Skeletal muscle tissue (tissue), 4 donors: ENCODE data around the gene RBMS1. TPM values are rescaled to one million over a fixed set of nuclear protein-coding genes. Genes with fewer than 3 reads are reported as not detected.
A peak's percentile ranks its signal among the peaks of the same experiment; 100 is the strongest.
"Not testable (repeated sequence)": the region's sequence is repeated elsewhere in the genome, so short reads cannot be mapped to it uniquely, and the experiment has no call there.

Source experiments
- H3K27ac ChIP-seq: one replicate; pipeline ENCODE4 v1.7.0; 2013; ENCODE audit warnings: mild to moderate bottlenecking, low read depth, low read length, inconsistent platforms
- H3K27me3 ChIP-seq, 3 donors: one replicate each; pipeline ENCODE4 v1.7.0; 2013; ENCODE audit warnings: low read length in 3 of 3; ENCODE audit not compliant: control insufficient read depth in 3 of 3, insufficient read depth in 3 of 3
- H3K36me3 ChIP-seq, 3 donors: one replicate each; pipeline ENCODE4 v1.7.0; 2013; ENCODE audit warnings: low read length in 3 of 3; ENCODE audit not compliant: control insufficient read depth in 3 of 3, insufficient read depth in 3 of 3
- H3K4me1 ChIP-seq, 3 donors: one replicate each; pipeline ENCODE4 v1.7.0; 2013; ENCODE audit warnings: low read length in 3 of 3, mild to moderate bottlenecking in 3 of 3; ENCODE audit not compliant: control insufficient read depth in 3 of 3, insufficient read depth in 3 of 3
- H3K4me3 ChIP-seq, 3 donors: one replicate each; pipeline ENCODE4 v1.7.0; 2013; ENCODE audit warnings: low read length in 3 of 3
- H3K9ac ChIP-seq, 3 donors: one replicate each; pipeline ENCODE4 v1.7.0; 2013; ENCODE audit warnings: low read length in 3 of 3, mild to moderate bottlenecking in 3 of 3, moderate library complexity in 2 of 3, low read depth in 1 of 3
- H3K9me3 ChIP-seq, 3 donors: one replicate each; pipeline ENCODE4 v1.7.0; 2013; ENCODE audit warnings: low read length in 3 of 3; ENCODE audit not compliant: control insufficient read depth in 3 of 3
- total RNA-seq: library from RNA; depleted of rRNA; stranded (reverse); fragments of >200 nt; gene quantifications from one replicate; pipeline ENCODE4 v1.2.3, GENCODE V29; 2014
- donor health status: Osteomylitis.

RBMS1 gene
- total RNA-seq, 1 donor from 2014 or later: 48.0 TPM

GRCh38 chr2:160428405-160428763 lies 65.2 kb downstream of the RBMS1 start:
- H3K4me1 ChIP-seq: peaks cover 6 to 20% (median 8%) of the 10 kb centered on the region in 3 donors

GRCh38 chr2:160427629-160428404 lies 65.8 kb downstream of the RBMS1 start:
- H3K4me3 ChIP-seq: peak overlapping the region in 2 of 3 donors; percentile 33 to 36
- H3K4me1 ChIP-seq: peaks cover 6 to 20% (median 8%) of the 10 kb centered on the region in 3 donors
- peak overlapping the region in 1 of 3 donors; percentile 33 for H3K9ac ChIP-seq
- H3K27me3 ChIP-seq: no peaks in the 10 kb centered on the region
- H3K27ac ChIP-seq: peak overlapping the region; percentile 34
- peaks cover 0 to 6% (median 0%) of the 10 kb centered on the region in 3 donors for H3K36me3 ChIP-seq
- H3K9me3 ChIP-seq: peaks cover 0 to 4% (median 0%) of the 10 kb centered on the region in 3 donors

More at GRCh38 chr2:160428405-160428763, 65.2 kb downstream of the RBMS1 start:
- H3K9ac ChIP-seq: peak overlapping the region in 2 of 3 donors; percentile 25 to 33
- H3K36me3 ChIP-seq: peaks cover 0 to 6% (median 0%) of the 10 kb centered on the region in 3 donors
- peak overlapping the region in 2 of 3 donors; percentile 33 to 36 for H3K4me3 ChIP-seq
- peak overlapping the region; percentile 34 for H3K27ac ChIP-seq
- peaks cover 0 to 4% (median 0%) of the 10 kb centered on the region in 3 donors for H3K9me3 ChIP-seq
- no peaks in the 10 kb centered on the region for H3K27me3 ChIP-seq

GRCh38 chr2:160426604-160427003 lies 67.0 kb downstream of the RBMS1 start:
- no peaks in the 10 kb centered on the region for H3K27me3 ChIP-seq

GRCh38 chr2:160425434-160426151 lies 68.0 kb downstream of the RBMS1 start:
- Histone ChIP-seq H3K4me3 (no peak overlapping the region), H3K27ac (no peak overlapping the region), H3K9me3 (peaks cover 0 to 4% (median 0%) of the 10 kb centered on the region in 3 donors), H3K36me3 (peaks cover 0 to 6% (median 0%) of the 10 kb centered on the region in 3 donors), H3K4me1 (peaks cover 6 to 20% (median 9%) of the 10 kb centered on the region in 3 donors), H3K9ac (no peak overlapping the region), H3K27me3 (no peaks in the 10 kb centered on the region)

More at GRCh38 chr2:160426604-160427003, 67.0 kb downstream of the RBMS1 start:
- Histone ChIP-seq H3K9ac (no peak overlapping the region), H3K9me3 (peaks cover 0 to 4% (median 0%) of the 10 kb centered on the region in 3 donors), H3K27ac (no peak overlapping the region), H3K4me3 (no peak overlapping the region), H3K4me1 (peaks cover 6 to 20% (median 8%) of the 10 kb centered on the region in 3 donors), H3K36me3 (peaks cover 0 to 6% (median 0%) of the 10 kb centered on the region in 3 donors)

GRCh38 chr2:160423126-160423525 lies 70.5 kb downstream of the RBMS1 start:
- H3K4me3 ChIP-seq: no peak overlapping the region
- H3K27ac ChIP-seq: no peak overlapping the region
- H3K27me3 ChIP-seq: no peaks in the 10 kb centered on the region
- H3K4me1 ChIP-seq: peaks cover 8 to 23% (median 8%) of the 10 kb centered on the region in 3 donors
- H3K9me3 ChIP-seq: no peaks in the 10 kb centered on the region
- H3K36me3 ChIP-seq: no peaks in the 10 kb centered on the region
- no peak overlapping the region for H3K9ac ChIP-seq

GRCh38 chr2:160421646-160422501 lies 71.7 kb downstream of the RBMS1 start:
- H3K9me3 ChIP-seq, H3K27me3 ChIP-seq, H3K27ac ChIP-seq, H3K36me3 ChIP-seq, H3K4me3 ChIP-seq, H3K9ac ChIP-seq: not testable (repeated sequence)
- peaks cover 4 to 16% (median 8%) of the 10 kb centered on the region in 3 donors for H3K4me1 ChIP-seq

- Histone ChIP-seq H3K27me3 (no peaks in the 10 kb centered on the region), H3K36me3 (no peaks in the 10 kb centered on the region), H3K9me3 (no peaks in the 10 kb centered on the region), H3K4me1 (peaks cover 4 to 16% (median 6%) of the 10 kb centered on the region in 3 donors), H3K9ac (no peak overlapping the region), H3K4me3 (no peak overlapping the region), H3K27ac (peak overlapping the region; percentile 48)
Measured at GRCh38 chr2:160420711-160421110, 72.9 kb downstream of the RBMS1 start.

GRCh38 chr2:160419776-160420505 lies 73.7 kb downstream of the RBMS1 start:
- Histone ChIP-seq H3K4me1 (peaks cover 4 to 10% (median 6%) of the 10 kb centered on the region in 3 donors), H3K36me3 (no peaks in the 10 kb centered on the region), H3K27me3 (no peaks in the 10 kb centered on the region), H3K4me3 (no peak overlapping the region), H3K27ac (peak overlapping the region; percentile 48), H3K9ac (no peak overlapping the region), H3K9me3 (no peaks in the 10 kb centered on the region)

- H3K9ac ChIP-seq: no peak overlapping the region
- no peaks in the 10 kb centered on the region for H3K27me3 ChIP-seq
- peaks cover 4 to 10% (median 6%) of the 10 kb centered on the region in 3 donors for H3K4me1 ChIP-seq
- no peak overlapping the region for H3K27ac ChIP-seq
- H3K4me3 ChIP-seq: no peak overlapping the region
- H3K9me3 ChIP-seq: no peaks in the 10 kb centered on the region
- H3K36me3 ChIP-seq: no peaks in the 10 kb centered on the region
Measured at GRCh38 chr2:160418853-160419252, 74.8 kb downstream of the RBMS1 start.
